GM18951 (cell line): Measurements from ENCODE around the gene GRM8.

Experiments
- POLR2A ChIP-seq: IDR thresholded peaks from 4 replicates; pipeline ENCODE4 v1.6.1; 2011; ENCODE audit warnings: mild to moderate bottlenecking; ENCODE audit not compliant: insufficient read length, insufficient read depth; ENCODE audit errors: extremely low read depth
- in situ Hi-C: fragments of 300-500 bp; cut with MboI; formaldehyde crosslinking; loops from one replicate; pipeline ENCODE4 v1.12.0; 2022; ENCODE audit warnings: low sequenced_read_pairs, mixed read lengths, inconsistent platforms; ENCODE audit not compliant: unreplicated experiment

GRM8 gene

DNA sequence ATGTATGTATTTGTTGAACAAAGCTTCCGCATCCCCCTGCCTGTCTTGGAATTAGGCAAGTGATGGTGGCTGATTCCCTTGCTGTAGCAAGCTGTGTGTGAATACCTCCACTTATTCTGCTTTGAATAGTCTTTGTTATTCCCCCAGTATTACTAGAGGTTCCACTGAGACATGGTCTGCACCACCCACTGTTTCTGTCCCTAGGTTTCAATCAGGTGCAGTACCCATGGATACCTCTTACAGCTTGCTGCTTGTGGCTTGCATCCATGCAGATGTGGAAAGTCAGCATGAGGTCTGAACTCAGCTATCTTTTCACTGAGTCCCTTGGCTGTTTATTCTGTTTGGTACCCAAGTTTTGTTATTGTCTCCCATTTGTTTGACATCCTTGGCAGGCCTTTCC lies 447.4 kb downstream of the GRM8 start:
- no peak for TF ChIP-seq POLR2A
- in situ Hi-C loops, result no loop called here

DNA sequence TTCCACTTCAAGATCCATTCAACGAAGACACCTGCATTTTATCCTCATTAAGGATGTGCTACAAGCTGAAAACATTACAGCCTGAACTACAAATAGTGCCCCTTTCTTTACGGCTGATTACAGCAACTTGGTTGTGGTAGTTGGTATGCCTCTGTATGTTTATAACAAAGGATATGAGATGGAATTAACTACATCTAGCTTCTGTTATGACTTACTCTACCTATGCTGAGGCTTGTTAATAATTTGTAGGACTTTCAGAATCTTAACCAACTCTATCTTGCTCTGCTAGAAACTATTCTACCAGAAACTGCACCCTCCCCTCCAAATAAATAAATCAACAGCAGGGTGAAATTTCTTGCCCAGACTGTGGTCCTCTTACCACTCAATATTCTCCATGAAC lies 448.1 kb downstream of the GRM8 start:
- in situ Hi-C loops, result no loop called here
- no peak for TF ChIP-seq POLR2A

GRCh38 chr7:126803990-126804389 lies 448.8 kb downstream of the GRM8 start:
- no peak for TF ChIP-seq POLR2A

GRCh38 chr7:126803060-126803665 lies 449.6 kb downstream of the GRM8 start:
- in situ Hi-C loops, result no loop called here
- TF ChIP-seq POLR2A, result no peak

More at GRCh38 chr7:126803990-126804389, 448.8 kb downstream of the GRM8 start:
- in situ Hi-C loops, result no loop called here

DNA sequence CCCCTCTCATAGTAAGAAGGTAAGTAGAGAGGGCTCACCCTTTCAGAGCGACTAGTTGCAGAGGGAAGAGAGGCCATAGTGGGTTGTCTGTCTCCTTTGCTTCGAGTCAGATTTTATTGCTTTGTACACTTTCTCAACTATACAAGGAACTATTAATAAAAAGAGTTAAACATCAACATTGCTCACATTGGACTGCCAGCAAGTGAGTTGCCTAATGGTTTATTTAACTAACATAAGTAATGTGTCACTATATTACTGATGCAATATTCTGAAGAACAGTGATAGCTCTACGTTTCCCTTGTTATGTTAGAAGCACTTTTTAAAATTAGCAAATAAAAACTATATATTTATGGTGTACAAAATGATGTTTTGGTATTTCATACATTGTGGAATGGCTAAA lies 451.0 kb downstream of the GRM8 start:
- TF ChIP-seq POLR2A, result no peak
- in situ Hi-C loops, result no loop called here

GRCh38 chr7:126799541-126799940 lies 453.2 kb downstream of the GRM8 start:
- in situ Hi-C loops, result no loop called here
- TF ChIP-seq POLR2A, result no peak

DNA sequence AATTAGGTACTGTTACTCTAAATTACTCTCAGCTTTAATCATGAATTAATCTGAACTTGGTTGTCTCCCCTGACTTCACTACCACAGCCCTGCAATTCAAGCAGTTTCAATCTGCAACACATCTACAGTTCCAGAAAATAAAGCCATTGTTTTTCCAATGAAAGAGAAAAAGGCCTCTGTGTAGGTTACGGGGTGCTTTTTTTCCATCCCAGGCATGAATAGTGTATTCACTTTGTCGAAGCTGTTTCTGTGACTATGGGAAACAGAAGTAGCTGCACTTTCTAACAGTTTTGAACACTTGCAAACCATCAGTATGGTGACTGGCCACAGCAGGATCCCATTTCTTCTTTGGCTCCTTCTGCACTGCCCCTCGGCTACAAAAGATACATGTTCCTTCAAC lies 460.2 kb downstream of the GRM8 start:
- no peak for TF ChIP-seq POLR2A
- in situ Hi-C loops, result no loop called here

- in situ Hi-C loops, result no loop called here
- no peak for TF ChIP-seq POLR2A
These were observed 461.4 kb downstream of the GRM8 start for GRCh38 chr7:126791306-126791705.

- in situ Hi-C loops, result no loop called here
- no peak for TF ChIP-seq POLR2A
These were observed 462.0 kb downstream of the GRM8 start for GRCh38 chr7:126790763-126791162.

GRCh38 chr7:126783613-126784012 lies 469.1 kb downstream of the GRM8 start:
- no peak for TF ChIP-seq POLR2A
- in situ Hi-C loops, result no loop called here

- no peak for TF ChIP-seq POLR2A
- in situ Hi-C loops, result no loop called here
These were observed 471.7 kb downstream of the GRM8 start for GRCh38 chr7:126780993-126781392.

- no peak for TF ChIP-seq POLR2A
- in situ Hi-C loops, result no loop called here
These were observed 474.6 kb downstream of the GRM8 start for GRCh38 chr7:126778101-126778500.

DNA sequence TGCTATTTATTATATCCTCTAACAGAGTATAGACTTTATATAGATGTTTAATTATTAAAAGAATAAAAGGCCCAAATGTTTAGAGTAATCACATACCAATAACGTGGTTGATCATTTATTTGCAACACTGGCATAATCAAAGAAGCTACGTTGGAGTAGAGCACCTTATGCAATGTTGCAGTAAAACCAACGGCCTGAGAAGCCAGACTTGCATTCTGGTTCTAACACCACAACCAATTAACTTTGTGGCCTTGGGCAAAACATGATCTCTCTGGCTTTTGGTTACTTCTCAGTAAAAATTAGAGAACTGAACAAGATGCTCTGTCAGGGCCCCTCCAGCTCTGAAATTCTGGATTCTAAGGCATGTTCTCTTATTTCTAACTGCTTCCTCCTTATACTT lies 476.2 kb downstream of the GRM8 start:
- in situ Hi-C loops, result no loop called here
- TF ChIP-seq POLR2A, result no peak

DNA sequence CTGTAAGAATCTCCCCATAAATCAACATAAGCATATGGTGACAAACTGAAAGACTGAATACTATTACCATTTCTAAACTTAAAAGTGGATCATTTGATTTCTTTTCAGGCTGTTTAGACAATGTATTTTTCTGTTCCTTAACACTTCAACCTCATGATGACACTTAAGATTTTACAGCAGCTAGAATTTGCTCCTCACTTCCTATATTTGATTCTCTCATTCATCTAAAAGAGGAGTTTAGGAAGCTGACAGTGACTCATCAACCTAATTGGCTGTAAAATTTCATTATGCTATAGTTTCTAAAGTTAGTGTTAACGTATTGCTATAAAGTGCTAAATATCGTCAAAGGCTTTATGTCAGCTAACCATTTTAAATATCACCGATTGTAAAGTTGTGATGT lies 478.7 kb downstream of the GRM8 start:
- in situ Hi-C loops, result no loop called here
- no peak for TF ChIP-seq POLR2A

GRCh38 chr7:126768836-126769235 lies 483.9 kb downstream of the GRM8 start:
- no peak for TF ChIP-seq POLR2A
- in situ Hi-C loops, result no loop called here
